Subcutaneous abdominal adipose tissue (tissue), 5 donors: Measurements from ENCODE around the gene TRUB2.
A peak's percentile ranks its signal among the peaks of the same experiment; 100 is the strongest.

Experiments used
- H3K27ac ChIP-seq: one replicate; pipeline ENCODE4 v1.7.0; 2013; ENCODE audit warnings: low read depth, mild to moderate bottlenecking, inconsistent platforms, low read length, moderate library complexity
- H3K27me3 ChIP-seq, 5 donors: one replicate each; pipeline ENCODE4 v1.7.0; 2013; ENCODE audit warnings: low read length in 5 of 5, inconsistent platforms in 1 of 5; ENCODE audit not compliant: control insufficient read depth in 5 of 5, insufficient read depth in 4 of 5
- H3K36me3 ChIP-seq, 5 donors: one replicate each; pipeline ENCODE4 v1.7.0; 2013; ENCODE audit warnings: low read length in 5 of 5; ENCODE audit not compliant: control insufficient read depth in 5 of 5, insufficient read depth in 5 of 5
- H3K4me1 ChIP-seq, 5 donors: one replicate each; pipeline ENCODE4 v1.7.0; 2013; ENCODE audit warnings: low read length in 5 of 5, mild to moderate bottlenecking in 3 of 5, moderate library complexity in 1 of 5; ENCODE audit not compliant: control insufficient read depth in 5 of 5, insufficient read depth in 5 of 5
- H3K4me3 ChIP-seq, 5 donors: one replicate each; pipeline ENCODE4 v1.7.0; 2013; ENCODE audit warnings: low read length in 5 of 5, low read depth in 1 of 5
- H3K9ac ChIP-seq, 5 donors: one replicate each; pipeline ENCODE4 v1.7.0; 2013; ENCODE audit warnings: low read length in 5 of 5, mild to moderate bottlenecking in 4 of 5, moderate library complexity in 3 of 5
- H3K9me3 ChIP-seq, 5 donors: one replicate each; pipeline ENCODE4 v1.7.0; 2013; ENCODE audit warnings: low read length in 5 of 5; ENCODE audit not compliant: control insufficient read depth in 5 of 5
- donor health status: healthy.
- donor health status: healthy.
- donor health status: healthy.
- donor health status: healthy.
- donor health status: healthy.

Gene TRUB2

GRCh38 chr9:128322404-128323211 is at the start of gene TRUB2, which contains the start of gene COQ4:
Gene TRUB2, minus strand, starts transcription at chr9:128322447. Its CDS starts 39 bp downstream, at chr9:128322408.
Gene COQ4, plus strand, starts transcription at chr9:128322839. Its CDS starts 20 bp downstream, at chr9:128322859.
- Histone ChIP-seq H3K9ac (peak within 1 kb of the TSS; percentile 77 to 89 (median 87)), H3K4me3 (peak within 1 kb of the TSS; percentile 84 to 99 (median 91)), H3K27ac (peak within 1 kb of the TSS; percentile 85), H3K9me3 (no peaks in the 10 kb centered on the region), H3K4me1 (peaks cover 3 to 26% (median 25%) of the 10 kb centered on the region in 5 donors), H3K36me3 (peaks cover 2 to 28% (median 17%) of the 10 kb centered on the region in 5 donors), H3K27me3 (no peaks in the 10 kb centered on the region)

DNA sequence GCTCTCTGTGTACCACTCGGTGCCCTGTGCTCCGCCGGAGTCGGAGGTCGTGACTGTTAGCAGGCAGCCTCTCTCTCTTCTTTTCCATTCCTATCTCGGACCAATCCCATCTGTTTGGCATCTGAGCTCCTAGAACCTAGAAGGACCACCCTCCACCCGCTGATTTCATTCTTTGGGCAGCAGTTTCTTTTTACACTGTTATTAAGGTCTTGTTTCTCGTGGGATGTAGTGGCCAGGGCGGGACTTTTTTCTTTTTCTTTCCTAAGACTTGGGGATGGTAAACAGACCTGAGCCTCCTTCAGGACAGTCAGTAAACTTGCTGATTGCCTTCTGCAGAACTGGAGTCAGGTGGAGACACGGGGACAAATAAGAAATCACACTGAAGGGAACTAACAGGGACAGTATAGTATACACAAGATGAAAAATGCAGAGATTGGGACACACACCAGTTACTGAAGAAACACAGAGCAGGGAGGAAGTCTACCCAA is 49.4 kb upstream of the TRUB2 start:
- Histone ChIP-seq H3K9me3 (no peaks in the 10 kb centered on the region), H3K4me1 (peaks cover 2 to 25% (median 19%) of the 10 kb centered on the region in 5 donors), H3K9ac (peak overlapping the region; percentile 65 to 99 (median 97)), H3K36me3 (peaks cover 0 to 25% (median 6%) of the 10 kb centered on the region in 5 donors), H3K27ac (peak overlapping the region; percentile 90), H3K4me3 (peak overlapping the region; percentile 79 to 99 (median 95)), H3K27me3 (no peaks in the 10 kb centered on the region)

DNA sequence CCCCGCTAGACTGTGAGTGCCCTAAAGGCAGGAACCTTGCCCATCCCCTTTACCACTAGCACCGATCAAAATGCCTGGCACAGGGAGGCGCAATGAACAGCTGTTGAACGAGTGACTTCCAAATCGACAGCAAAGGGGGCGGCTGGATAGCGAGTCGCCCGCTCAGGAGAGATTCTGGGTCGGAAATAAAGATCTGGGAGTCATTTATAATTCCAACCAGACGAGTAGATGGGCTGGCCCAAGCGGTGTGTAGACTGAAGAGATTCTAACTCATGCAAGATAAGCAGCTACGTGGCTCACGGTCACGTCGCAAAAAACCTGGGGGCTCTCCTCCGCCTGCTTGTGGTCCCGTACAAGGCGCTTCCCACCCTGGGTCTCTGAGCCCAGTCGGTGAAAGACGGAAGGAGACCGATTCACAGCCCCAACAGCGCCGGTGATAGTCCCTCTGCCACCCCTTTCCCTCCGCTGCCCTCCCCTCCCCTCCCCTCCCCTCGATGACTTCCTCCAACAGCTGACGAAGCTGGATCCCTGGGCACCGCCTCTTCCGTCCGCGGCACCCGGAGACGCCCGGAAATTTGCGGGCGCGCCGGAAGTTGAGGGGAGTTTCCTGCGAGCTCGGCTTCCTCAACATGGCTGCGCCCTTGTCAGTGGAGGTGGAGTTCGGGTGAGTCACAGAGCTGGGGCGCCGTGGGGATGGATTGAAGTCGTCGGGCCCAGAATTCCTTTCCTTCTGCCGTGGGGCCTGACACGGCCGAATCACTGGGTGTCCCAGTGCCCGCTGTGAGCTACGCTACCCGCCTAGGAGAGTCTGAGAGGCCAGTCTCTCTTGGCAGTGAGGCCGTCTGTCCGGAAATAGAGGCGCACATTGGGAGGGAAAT is 48.7 kb upstream of the TRUB2 start, which contains the start of gene URM1:
Gene URM1, plus strand, starts transcription at position 623 of the 878 bp plus-strand sequence. Its CDS starts 7 bp downstream, at position 630.
- peak within 1 kb of the TSS; percentile 90 for H3K27ac ChIP-seq
- peak within 1 kb of the TSS; percentile 65 to 99 (median 97) for H3K9ac ChIP-seq
- peak within 1 kb of the TSS; percentile 79 to 99 (median 97) for H3K4me3 ChIP-seq
- H3K4me1 ChIP-seq, result peaks cover 2 to 25% (median 19%) of the 10 kb centered on the region in 5 donors
- H3K27me3 ChIP-seq, result no peaks in the 10 kb centered on the region
- H3K9me3 ChIP-seq, result no peaks in the 10 kb centered on the region
- peaks cover 0 to 25% (median 6%) of the 10 kb centered on the region in 5 donors for H3K36me3 ChIP-seq

DNA sequence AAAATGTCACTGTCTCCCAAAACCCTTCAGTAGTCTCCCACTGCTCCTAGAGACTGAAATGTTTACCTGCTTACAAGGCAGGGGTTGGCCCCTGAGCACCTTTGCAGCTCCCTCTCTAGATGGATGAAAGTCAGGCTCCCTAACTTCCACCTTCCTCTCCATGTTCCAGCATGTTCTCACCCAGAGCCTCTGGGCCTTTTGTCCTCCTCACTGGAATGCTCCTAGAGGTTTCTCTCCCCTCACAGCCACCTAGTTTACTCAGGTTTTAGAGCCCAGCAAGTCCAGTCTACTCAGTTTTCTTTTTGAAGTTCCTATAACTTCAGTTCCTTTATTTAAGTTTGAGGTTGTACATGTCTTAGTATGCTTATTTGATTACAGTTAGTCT is 48.1 kb upstream of the TRUB2 start:
- Histone ChIP-seq H3K4me1 (peaks cover 6 to 28% (median 20%) of the 10 kb centered on the region in 5 donors), H3K36me3 (peaks cover 0 to 20% (median 6%) of the 10 kb centered on the region in 5 donors), H3K9ac (peak overlapping the region; percentile 65 to 99 (median 95)), H3K27ac (peak overlapping the region; percentile 90), H3K27me3 (peaks cover 0 to 5% (median 4%) of the 10 kb centered on the region in 5 donors), H3K9me3 (no peaks in the 10 kb centered on the region), H3K4me3 (peak overlapping the region; percentile 79 to 99 (median 97))

- Histone ChIP-seq H3K4me1 (peaks cover 6 to 37% (median 29%) of the 10 kb centered on the region in 5 donors), H3K27me3 (peaks cover 0 to 8% (median 5%) of the 10 kb centered on the region in 5 donors), H3K9me3 (no peaks in the 10 kb centered on the region), H3K4me3 (no peak overlapping the region), H3K9ac (peak overlapping the region in 1 of 5 donors; percentile 11), H3K27ac (no peak overlapping the region), H3K36me3 (peaks cover 0 to 10% (median 6%) of the 10 kb centered on the region in 5 donors)
Measured at GRCh38 chr9:128369024-128369706, 46.9 kb upstream of the TRUB2 start.

- peaks cover 0 to 2% (median 0%) of the 10 kb centered on the region in 5 donors for H3K36me3 ChIP-seq
- H3K9me3 ChIP-seq, result no peaks in the 10 kb centered on the region
- H3K27me3 ChIP-seq, result peaks cover 0 to 8% (median 5%) of the 10 kb centered on the region in 5 donors
- H3K27ac ChIP-seq, result no peak overlapping the region
- H3K4me3 ChIP-seq, result peak overlapping the region in 2 of 5 donors; percentile 58 to 65
- peak overlapping the region in 3 of 5 donors; percentile 8 to 79 (median 76) for H3K9ac ChIP-seq
- H3K4me1 ChIP-seq, result peaks cover 10 to 32% (median 27%) of the 10 kb centered on the region in 5 donors
Measured at GRCh38 chr9:128365525-128365924, 43.3 kb upstream of the TRUB2 start.

DNA sequence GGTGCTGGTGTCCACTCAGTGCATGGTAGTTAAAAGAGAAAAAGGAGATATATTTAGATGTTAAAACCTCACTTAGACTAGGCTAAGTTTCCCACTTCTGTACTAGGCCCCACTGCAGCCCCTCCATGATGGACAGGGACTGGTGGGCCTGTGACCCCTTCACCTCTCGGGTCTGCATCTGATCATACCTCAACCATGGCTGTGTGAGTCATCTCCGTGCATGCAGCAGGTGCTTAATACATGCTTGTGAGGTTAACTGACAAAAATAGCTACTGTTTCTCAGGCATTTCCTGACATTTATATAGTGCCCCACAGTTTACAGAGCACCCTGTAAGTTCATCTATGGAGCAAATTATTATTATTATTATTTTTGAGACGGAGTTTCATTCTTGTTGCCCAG is 40.5 kb upstream of the TRUB2 start:
- Histone ChIP-seq H3K27ac (no peak overlapping the region), H3K4me3 (no peak overlapping the region), H3K27me3 (peaks cover 0 to 8% (median 5%) of the 10 kb centered on the region in 5 donors), H3K9ac (peak overlapping the region in 1 of 5 donors; percentile 47), H3K9me3 (no peaks in the 10 kb centered on the region), H3K4me1 (peaks cover 10 to 28% (median 22%) of the 10 kb centered on the region in 5 donors), H3K36me3 (peaks cover 0 to 13% (median 0%) of the 10 kb centered on the region in 5 donors)

DNA sequence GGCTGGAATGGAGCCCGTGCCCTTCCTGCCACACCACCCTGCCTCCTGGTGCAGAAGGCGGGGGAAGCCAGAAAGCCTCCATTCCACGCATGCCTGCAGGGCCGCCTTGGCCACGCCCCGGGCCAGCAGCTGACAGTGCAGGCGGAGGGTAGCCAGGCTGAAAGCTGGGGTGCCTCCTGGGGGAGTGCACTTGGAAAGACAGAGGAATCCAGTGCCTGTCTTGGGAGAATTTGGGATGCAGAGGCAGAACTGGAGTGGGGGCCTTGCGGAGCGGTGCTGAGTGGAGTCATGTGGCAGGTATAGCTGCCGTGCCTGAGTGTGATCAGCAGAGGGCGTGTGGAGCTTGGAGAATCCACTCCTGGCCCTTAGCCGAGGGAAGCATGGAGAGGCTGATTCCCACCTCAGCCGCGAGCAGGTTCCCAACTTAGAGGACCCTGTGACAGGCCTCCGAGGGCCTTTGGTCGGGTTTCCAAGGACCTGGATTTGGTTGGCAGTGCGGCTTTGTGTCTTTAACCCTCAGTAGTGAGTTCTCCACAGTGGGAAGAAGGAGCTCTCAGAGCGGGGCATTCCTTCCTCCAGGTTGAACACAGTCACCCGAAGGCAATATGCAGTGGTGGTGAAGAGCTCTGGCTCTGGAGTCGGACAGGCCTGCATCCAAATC is 39.9 kb upstream of the TRUB2 start:
- Histone ChIP-seq H3K4me1 (peaks cover 10 to 28% (median 22%) of the 10 kb centered on the region in 5 donors), H3K27me3 (peaks cover 0 to 8% (median 5%) of the 10 kb centered on the region in 5 donors), H3K4me3 (peak overlapping the region; percentile 71 to 81 (median 74)), H3K9ac (peak overlapping the region; percentile 31 to 84 (median 47)), H3K36me3 (peaks cover 0 to 19% (median 5%) of the 10 kb centered on the region in 5 donors), H3K27ac (peak overlapping the region; percentile 46), H3K9me3 (no peaks in the 10 kb centered on the region)
